K562 (cell line): ENCODE results near the gene SLC6A20. TPM values are rescaled to one million over a fixed set of nuclear protein-coding genes. Genes with fewer than 3 reads are reported as not detected.

Source experiments
- CEBPZ ChIP-seq: fragments of 150-350 bp; IDR thresholded peaks from 2 replicates; pipeline ENCODE4 v1.6.1; 2014; ENCODE audit warnings: low read depth, mild to moderate bottlenecking, low read length, borderline replicate concordance
- CREB1 ChIP-seq, 2 experiments: sonication (generic) in 1 of 2; formaldehyde crosslinking in 1 of 2; IDR thresholded peaks; 2 replicates each; pipeline versions ENCODE4 v1.6.1 to v1.8.0; 2012 to 2022; ENCODE audit warnings: inconsistent platforms in 1 of 2, mild to moderate bottlenecking in 1 of 2, missing genetic modification reagents in 1 of 2, moderate library complexity in 1 of 2
- CREBBP ChIP-seq: IDR thresholded peaks from one replicate; pipeline ENCODE4 v1.6.1; 2012; ENCODE audit warnings: low read depth, mild to moderate bottlenecking, control low read depth, inconsistent platforms, low read length
- GTF2E2 ChIP-seq: fragments of 200-800 bp; sonication (Bioruptor generic); IDR thresholded peaks from 2 replicates; pipeline ENCODE4 v1.6.1; 2016; ENCODE audit warnings: missing genetic modification characterization, missing compliant biosample characterization
- KDM5B ChIP-seq: fragments of 200-600 bp; sonication (generic); IDR thresholded peaks from 2 replicates; pipeline ENCODE4 v1.6.1; 2012; ENCODE audit warnings: low read depth, mild to moderate bottlenecking, moderate library complexity, low read length, control low read depth, inconsistent platforms; ENCODE audit not compliant: insufficient replicate concordance
- KLF13 ChIP-seq: fragments of 450-650 bp; IDR thresholded peaks from 2 replicates; pipeline ENCODE4 v1.6.1; 2016; ENCODE audit warnings: missing genetic modification characterization, low read depth, mild to moderate bottlenecking, missing compliant biosample characterization, moderate library complexity, borderline replicate concordance
- MAZ ChIP-seq, 2 experiments: fragments of 450-650 bp in 1 of 2; sonication (generic) in 1 of 2; formaldehyde crosslinking; IDR thresholded peaks in 1 of 2; conservative IDR thresholded peaks in 1 of 2; 2 replicates each; pipeline versions ENCODE4 v1.4.0 to v1.5.0; 2020; ENCODE audit warnings: mild to moderate bottlenecking in 1 of 2, missing genetic modification reagents in 1 of 2
- RFX1 ChIP-seq: fragments of 450-650 bp; IDR thresholded peaks from 2 replicates; pipeline ENCODE4 v1.6.1; 2016; ENCODE audit warnings: mild to moderate bottlenecking, moderate library complexity
- SMAD4 ChIP-seq: fragments of 250-450 bp; sonication (Bioruptor Pico); conservative IDR thresholded peaks from 2 replicates; pipeline ENCODE4 v1.8.0; 2021; ENCODE audit warnings: inconsistent platforms, mild to moderate bottlenecking, moderate library complexity
- TFAM ChIP-seq: fragments of 250-450 bp; sonication (Bioruptor Pico); conservative IDR thresholded peaks from 2 replicates; pipeline ENCODE4 v1.5.0; 2021; ENCODE audit warnings: mild to moderate bottlenecking, moderate library complexity
- ZBTB40 ChIP-seq, 2 experiments: fragments of 450-650 bp in 1 of 2; sonication (generic) in 1 of 2; formaldehyde crosslinking in 1 of 2; IDR thresholded peaks; 2 replicates each; pipeline versions ENCODE4 v1.7.1 to v1.9.0; 2016 to 2022; ENCODE audit warnings: inconsistent platforms in 1 of 2, mild to moderate bottlenecking in 1 of 2, missing genetic modification reagents in 1 of 2
- ZNF511 ChIP-seq: sonication (generic); formaldehyde crosslinking; IDR thresholded peaks from 2 replicates; pipeline ENCODE4 v1.8.0; 2022; ENCODE audit warnings: mild to moderate bottlenecking, missing genetic modification reagents
- polyA plus RNA-seq, 8 experiments: library from polyadenylated mRNA; depleted of rRNA in 4 of 8; stranded (reverse) in 5 of 8; unstranded in 3 of 8; fragments of >200 nt; fragmentation: Nextera tagmentation in 2 of 8; fragmentation: Illumina TruSeq in 1 of 8; extraction: Ambion mirVana in 2 of 8; extraction: Trizol in 1 of 8; gene quantifications; 2 replicates each; pipeline versions ENCODE4 v1.2.1 to v1.2.3, GENCODE V29; 2011 to 2014; ENCODE audit warnings: inconsistent platforms in 1 of 8, missing spikeins in 1 of 8
- total RNA-seq, 7 experiments: library from RNA; depleted of rRNA in 6 of 7; stranded (reverse); fragments of >200 nt in 6 of 7; fragmentation: Illumina TruSeq in 2 of 7; extraction: Trizol in 2 of 7; gene quantifications; 2 replicates each; pipeline versions ENCODE4 v1.2.1 to v1.2.3, GENCODE V29; 2011 to 2021; ENCODE audit warnings: low replicate concordance in 1 of 7

The SLC6A20 gene
- total and polyA plus RNA-seq, 9 of the 15 experiments (the other 6 are each of a cell fraction or from before 2014, with no cell fraction given) = not detected

- TF ChIP-seq ZBTB40 (IDR thresholded peaks at IDR 0.05) (peak; percentile 97), ZBTB40 (CRISPR knock-in tag; IDR thresholded peaks at IDR 0.05) (no peak), CREBBP (no peak), KDM5B (peak; percentile 54), SMAD4 (CRISPR knock-in tag) (0 out of 2 replicates have a peak, but pooled peaks have one; percentile 38), CREB1 (IDR thresholded peaks at IDR 0.05) (peak; percentile 65), CREB1 (CRISPR knock-in tag; IDR thresholded peaks at IDR 0.05) (peak; percentile 55), ZNF511 (CRISPR knock-in tag) (no peak), MAZ (CRISPR knock-in tag; conservative IDR thresholded peaks at IDR 0.05 in 1 of 2, IDR thresholded peaks at IDR 0.05 in 1 of 2) (peak; percentile 40 to 79), KLF13 (tag) (no peak), RFX1 (peak; percentile 98), CEBPZ (no peak; the same call in 1 of the 2 replicates), TFAM (no peak), GTF2E2 (tag) (no peak)
These were observed 45.6 kb upstream of the SLC6A20 start, which contains the start of gene LZTFL1 (continued) for GRCh38 chr3:45841757-45842491.
